GM18502 (cell line): ENCODE results near the gene BRD3OS.
A peak's percentile ranks its signal among the peaks of the same experiment; 100 is the strongest.

Experiments used
- ATAC-seq: cut with Tn5 transposase; IDR thresholded peaks from one replicate; pipeline ENCODE4 v1.9.1; 2021; ENCODE audit warnings: mild to moderate bottlenecking; ENCODE audit not compliant: unreplicated experiment, poor library complexity

The BRD3OS gene

GRCh38 chr9:134048582-134048968 lies 23.3 kb downstream of the BRD3OS start:
- no peak for ATAC-seq

DNA sequence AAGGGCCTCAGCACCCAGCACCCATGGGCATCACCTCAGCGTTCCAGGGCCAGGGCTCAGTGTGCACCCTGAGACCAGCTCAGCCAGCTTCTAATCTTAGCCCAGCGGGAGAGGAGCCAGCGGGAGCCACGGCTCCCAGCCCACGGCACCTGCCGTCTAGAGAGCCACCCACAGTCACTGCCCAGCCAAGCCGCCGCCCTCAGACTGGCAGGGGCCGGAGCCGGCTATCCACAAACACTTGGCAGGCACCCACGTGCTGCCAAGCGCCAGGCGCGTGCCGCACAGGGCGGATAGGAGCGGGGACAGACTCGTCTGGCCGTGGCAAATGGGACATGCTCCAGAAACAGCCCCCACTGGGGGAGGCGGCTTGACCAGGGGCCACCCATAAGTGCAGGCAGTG lies 24.0 kb downstream of the BRD3OS start:
- ATAC-seq: no peak

DNA sequence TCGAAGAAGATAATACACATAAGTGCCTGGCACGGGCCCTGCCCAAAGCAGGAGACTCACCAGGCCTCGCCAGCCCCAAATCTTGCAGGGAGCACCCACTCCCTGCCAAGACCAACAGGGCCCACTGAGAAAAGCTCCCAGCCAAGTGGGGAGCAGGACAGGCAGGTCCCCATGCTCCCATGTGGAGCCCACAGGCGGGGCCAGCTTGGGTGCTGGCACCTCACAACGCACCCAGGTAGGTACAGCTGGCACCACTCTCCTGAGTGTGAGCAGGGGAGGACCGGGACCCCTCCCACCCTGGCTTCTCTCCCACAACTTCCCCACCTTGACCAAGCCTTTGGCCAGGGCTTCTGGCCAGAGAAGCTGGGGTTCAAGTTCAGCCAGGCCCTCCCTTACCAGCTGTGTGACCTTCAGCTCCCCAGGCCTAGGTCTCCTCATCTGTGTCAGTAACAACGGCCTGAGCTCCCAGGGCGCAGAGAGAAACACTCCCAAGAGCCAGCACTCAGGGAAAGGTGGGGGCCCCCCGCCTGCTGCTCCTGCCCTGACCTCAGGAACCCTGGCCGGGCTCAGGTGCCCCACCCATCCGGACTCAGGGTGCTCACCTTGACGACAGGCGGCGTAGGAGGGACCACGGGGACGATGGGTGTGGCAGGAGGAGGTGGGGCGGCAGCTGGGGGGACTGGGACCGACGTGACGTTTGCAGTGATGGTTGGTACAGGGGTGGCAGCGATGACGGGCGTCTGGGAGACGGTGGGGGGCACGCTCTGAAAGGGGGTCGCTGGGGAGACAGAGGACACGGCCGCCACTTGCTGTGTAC lies 24.7 kb downstream of the BRD3OS start:
- ATAC-seq: no peak

DNA sequence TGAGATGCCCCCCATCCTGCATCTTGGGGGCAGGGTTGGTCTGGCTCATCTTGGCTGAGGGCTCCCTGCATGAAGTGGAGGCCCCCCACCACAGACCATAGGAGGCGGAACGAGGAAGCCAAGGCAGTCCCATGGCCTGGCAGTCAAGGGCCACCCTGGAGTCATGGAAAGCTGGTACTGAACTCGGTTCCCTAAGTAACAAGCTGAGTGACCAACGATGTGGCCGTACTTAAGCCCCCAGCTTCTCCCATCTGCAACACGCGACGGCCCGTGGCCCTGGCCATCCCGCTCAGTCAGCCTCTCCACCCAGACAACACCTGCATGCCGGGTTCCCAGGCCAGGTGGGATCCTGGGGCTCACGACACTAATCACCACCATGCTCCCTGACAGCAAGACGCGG lies 25.4 kb downstream of the BRD3OS start:
- ATAC-seq: no peak

- ATAC-seq: no peak
Observed at GRCh38 chr9:134051319-134051718, 26.0 kb downstream of the BRD3OS start.

DNA sequence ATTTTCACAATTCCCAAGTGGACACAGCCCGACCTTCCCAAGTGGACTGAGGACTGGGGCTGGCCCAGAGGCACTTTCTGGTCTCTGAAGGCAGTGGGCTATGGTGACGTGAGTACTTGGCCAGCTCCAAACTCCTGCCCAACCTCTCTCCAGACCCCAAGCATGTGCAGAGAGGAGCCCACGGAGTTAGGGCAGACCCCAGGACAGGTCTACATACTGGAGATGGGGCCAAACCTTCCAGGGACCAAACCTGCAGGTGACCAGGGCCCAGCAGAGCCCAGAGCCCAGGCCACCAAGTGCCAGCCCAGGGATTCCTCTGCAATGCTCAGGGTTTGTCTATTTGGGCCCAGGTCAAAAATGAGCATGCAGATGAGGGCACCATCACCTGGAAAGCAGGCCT lies 27.2 kb downstream of the BRD3OS start:
- ATAC-seq: no peak

DNA sequence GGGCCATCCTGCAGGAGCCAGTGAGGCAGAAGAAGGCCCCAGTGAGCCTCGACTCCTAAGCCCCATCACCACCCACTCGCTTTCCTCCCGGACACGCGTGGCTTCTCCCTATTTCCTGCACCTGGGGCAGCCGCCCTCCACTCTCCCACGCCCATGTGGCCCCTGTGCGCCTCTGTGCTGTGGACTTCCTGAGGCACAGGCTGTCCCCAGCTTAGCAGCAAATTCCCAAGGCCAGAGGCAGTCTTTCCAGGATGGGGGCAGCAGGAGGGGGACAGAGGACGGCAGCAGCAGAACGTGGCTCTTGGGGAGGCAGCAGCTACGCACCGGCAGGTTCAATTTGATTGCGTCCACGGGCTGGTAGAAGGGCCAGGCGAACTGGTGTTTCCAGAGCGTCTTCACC lies 27.7 kb downstream of the BRD3OS start:
- no peak for ATAC-seq

DNA sequence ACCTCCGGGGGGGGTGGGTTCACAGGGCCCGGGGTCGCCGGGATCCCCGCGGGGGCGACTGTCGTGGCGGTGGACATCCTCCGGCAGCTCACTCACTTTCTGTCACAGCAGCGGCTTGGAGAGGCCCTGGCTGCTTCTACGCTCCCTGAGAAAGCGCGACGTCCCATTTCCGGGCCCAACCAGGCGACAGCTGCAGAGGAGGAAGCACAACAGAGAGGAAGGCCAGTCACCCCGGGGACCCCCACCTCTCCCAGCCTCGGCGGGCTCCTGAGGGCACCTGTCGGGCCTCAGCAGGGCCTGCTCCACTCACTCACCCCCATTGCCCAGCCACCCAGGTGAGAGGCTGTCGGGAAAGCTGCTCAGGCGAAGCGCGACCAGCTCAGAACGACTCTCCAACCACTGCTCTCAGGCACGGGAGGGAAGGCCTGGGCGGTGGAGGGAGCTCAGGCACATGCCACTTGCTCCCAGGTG lies 28.2 kb downstream of the BRD3OS start:
- ATAC-seq: no peak

GRCh38 chr9:134053941-134054761 lies 28.9 kb downstream of the BRD3OS start:
- ATAC-seq: no peak

DNA sequence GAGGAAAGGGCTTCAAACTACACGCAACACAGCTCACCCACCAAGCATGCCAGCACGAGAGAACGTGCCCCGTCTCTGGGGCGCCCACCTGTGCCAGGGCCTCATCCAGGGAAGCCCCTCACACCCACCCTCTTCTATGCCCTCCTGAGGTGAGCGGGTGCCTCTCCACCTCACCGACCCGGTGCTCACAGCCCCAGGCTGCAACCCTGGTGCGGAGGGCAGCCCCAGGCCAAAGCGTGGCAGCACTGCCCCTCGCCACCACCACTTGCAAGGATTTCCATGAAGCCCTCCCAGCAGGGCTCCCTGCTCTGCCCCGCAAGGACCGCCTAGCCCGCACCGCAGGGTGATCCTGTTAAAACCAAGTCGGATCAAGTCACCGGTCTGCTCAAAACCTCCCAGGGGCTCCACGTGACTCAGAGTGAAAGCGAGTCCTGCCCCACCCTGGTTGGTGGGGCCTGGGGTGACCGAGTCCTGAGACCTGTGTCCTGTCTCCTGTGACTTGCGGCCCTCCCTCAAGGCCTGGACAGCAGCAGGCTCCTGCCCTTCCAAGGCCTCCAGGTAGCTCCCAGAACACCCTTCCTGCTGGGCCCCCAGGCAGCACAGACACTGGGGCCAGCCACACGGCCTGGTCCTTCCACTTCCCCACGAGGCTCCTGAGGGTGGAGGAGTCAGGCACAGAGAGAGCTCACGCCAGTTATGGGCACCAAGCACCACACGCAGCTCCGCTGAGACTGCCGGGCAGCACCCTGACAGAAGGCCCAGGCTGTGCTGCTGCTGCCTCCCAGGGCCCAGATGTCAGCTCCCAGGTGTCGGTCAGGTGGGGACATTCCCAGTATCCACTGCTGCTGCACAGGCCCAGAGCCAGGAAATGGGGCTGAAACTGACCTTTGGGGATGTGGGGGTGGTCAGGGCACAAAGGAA lies 29.9 kb downstream of the BRD3OS start:
- ATAC-seq: no peak

GRCh38 chr9:134055981-134056461 lies 30.7 kb downstream of the BRD3OS start:
- no peak for ATAC-seq

DNA sequence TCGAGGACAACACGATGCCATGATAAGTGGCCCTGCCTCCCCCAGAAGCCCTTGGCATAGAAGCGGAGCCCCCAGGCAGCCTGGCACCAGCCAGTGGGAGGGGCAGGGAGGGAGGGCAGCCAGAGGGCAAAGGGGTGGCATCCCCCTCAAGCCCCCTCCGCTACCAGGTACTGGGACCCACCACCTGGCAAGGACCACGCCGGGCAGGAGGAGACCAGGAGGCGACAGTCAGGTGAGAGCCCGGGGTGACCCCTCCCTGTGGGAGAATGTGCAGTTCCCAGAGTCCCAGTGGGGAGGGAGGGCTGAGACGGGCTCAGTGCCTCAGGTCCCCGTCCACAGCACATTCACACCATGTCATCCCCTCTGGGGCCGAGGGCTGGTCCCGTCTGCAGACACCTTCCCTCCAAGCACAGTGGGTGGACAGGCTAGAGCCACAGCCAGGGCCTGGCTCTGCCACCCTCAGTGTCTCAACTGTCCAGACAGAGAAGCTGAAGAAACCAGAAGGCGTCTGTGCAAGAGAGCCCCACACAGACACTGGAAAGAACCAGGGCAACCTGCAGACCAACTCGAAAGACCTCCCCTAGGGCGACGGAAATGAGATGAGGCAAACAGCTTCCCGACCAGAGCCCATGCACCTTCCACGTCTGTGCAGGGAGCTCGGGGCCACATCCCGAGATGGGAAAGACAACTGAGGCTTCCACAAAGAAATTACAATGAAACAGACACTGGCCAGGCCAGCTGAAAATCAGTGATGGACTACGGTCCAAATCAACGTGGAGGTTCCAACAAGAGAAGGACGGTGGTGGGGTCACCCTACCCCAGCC lies 31.4 kb downstream of the BRD3OS start:
- ATAC-seq: no peak

GRCh38 chr9:134057307-134057657 lies 32.0 kb downstream of the BRD3OS start:
- ATAC-seq: no peak

GRCh38 chr9:134057751-134058701 lies 32.7 kb downstream of the BRD3OS start:
- ATAC-seq: no peak

DNA sequence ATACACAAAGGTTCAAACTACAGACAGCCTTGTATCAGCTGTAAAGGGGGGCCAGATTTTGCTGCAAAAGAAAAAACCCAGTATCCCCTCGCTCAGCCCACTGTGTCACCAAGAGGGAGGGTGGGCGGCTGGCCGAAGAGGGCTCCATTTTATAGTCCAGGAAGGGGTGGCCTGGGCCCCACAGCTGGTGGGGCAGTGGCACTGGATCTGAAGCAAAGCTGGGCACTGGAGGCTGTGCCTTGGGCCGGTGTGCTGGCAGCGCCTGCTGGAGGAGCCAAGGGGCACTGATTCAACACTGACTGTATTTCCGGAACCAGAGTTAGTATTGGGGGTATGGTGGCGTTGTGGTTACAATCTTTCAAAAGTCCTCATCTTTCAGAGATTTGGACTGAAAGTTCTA lies 33.4 kb downstream of the BRD3OS start:
- no peak for ATAC-seq

- ATAC-seq: no peak
Observed at GRCh38 chr9:134059188-134059641, 33.9 kb downstream of the BRD3OS start.

DNA sequence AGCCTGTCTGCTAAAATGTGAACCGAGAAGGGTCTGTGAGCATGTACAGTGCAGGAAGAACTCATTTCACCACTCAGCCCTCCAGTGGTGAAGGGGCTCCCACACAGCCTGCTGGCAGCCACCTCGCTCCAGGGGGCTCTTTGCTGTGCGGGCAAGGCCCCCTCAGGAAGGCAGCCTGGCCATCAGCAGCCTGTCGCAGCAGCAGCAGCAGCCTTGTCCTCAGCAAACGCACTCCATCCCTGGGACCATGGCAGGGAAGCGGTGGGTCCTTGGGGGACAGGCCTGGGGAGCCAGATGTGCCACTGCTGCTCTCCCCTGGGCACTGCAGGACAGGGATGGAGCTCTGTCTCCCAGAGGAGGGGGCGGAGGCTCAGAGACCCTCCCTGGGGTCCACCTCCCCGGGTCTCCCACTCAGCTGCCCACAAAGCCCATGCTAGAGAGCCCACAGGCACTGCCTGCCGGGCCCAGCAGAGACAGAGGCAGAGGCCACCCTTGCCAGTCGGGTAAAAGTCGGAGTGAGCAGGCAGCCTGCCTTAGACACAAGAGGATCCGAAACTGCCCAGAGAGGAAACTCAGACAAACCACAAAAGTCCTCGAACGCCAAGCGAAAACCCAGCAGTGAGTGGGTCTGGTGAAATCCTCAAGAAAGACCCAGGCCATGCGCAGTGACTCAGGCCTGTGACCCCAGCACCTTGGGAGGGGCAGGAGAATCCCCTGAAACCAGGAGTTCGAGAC lies 34.5 kb downstream of the BRD3OS start:
- peak; percentile 84 for ATAC-seq

- no peak for ATAC-seq
Observed at GRCh38 chr9:134060546-134060945, 35.3 kb downstream of the BRD3OS start.
